ENCODE data around the gene GM2A.

GRCh38 chr5:151278845-151279244 lies 25.9 kb downstream of the GM2A start:
- TF ChIP-seq, protein P1, sequence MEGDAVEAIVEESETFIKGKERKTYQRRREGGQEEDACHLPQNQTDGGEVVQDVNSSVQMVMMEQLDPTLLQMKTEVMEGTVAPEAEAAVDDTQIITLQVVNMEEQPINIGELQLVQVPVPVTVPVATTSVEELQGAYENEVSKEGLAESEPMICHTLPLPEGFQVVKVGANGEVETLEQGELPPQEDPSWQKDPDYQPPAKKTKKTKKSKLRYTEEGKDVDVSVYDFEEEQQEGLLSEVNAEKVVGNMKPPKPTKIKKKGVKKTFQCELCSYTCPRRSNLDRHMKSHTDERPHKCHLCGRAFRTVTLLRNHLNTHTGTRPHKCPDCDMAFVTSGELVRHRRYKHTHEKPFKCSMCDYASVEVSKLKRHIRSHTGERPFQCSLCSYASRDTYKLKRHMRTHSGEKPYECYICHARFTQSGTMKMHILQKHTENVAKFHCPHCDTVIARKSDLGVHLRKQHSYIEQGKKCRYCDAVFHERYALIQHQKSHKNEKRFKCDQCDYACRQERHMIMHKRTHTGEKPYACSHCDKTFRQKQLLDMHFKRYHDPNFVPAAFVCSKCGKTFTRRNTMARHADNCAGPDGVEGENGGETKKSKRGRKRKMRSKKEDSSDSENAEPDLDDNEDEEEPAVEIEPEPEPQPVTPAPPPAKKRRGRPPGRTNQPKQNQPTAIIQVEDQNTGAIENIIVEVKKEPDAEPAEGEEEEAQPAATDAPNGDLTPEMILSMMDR (IDR thresholded peaks at IDR 0.05): no peak
- no peak for TF ChIP-seq POLR2A (IDR thresholded peaks at IDR 0.05)
